Activated T-cell treated with anti-CD3 and anti-CD28 coated beads, Interleukin-2, amount 50 U/mL, for 1 hour (primary cell): Measurements from ENCODE around the gene SLC25A13.

Experiments used
- DNase-seq: peaks from one replicate; pipeline ENCODE4 v3.0.0-alpha.2; 2020

Gene SLC25A13

DNA sequence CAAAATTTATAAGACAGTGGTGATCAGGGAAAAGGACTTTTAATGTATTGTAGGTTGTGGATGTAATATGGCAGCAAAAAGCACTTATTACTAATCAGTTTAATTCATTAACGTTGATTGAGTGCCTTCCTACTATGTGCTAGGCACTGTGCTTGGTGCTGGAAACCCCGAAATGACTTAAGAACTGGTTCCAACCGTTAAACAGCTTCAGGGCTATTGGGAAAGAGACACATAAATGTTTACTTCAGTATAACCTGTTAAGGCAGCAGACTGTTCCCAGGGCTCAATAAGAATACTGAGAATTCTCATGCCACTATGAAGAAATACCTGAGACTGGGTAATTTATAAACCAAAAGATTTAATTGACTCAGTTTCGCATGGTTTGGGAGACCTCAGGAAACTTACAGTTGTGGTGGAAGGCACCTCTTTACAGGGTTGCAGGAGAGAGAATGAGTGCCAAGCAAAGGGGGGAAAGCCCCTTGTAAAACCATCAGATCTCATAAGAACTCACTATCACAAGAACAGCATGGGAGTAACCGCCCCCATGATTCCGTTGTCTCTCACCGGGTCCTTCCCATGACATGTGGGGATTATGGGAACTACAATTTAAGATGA is 1.1 kb upstream of the SLC25A13 start:
- no peak for DNase-seq

DNA sequence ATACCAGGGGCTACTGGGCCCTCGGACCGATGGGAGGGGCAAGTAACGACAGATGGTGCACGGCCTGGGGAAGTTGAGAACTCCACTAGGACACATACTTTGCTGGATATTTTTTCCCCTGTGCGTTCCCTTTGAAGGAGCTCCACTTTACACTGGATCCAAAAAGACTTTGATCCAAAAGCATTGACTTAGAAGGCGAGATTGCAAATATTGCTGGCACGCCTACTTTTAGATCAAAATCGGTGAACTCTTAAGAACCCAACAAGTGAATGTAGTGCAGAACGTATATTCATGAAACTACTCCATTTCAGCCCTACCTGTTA is 436 bp upstream of the SLC25A13 start:
- DNase-seq, result no peak

DNA sequence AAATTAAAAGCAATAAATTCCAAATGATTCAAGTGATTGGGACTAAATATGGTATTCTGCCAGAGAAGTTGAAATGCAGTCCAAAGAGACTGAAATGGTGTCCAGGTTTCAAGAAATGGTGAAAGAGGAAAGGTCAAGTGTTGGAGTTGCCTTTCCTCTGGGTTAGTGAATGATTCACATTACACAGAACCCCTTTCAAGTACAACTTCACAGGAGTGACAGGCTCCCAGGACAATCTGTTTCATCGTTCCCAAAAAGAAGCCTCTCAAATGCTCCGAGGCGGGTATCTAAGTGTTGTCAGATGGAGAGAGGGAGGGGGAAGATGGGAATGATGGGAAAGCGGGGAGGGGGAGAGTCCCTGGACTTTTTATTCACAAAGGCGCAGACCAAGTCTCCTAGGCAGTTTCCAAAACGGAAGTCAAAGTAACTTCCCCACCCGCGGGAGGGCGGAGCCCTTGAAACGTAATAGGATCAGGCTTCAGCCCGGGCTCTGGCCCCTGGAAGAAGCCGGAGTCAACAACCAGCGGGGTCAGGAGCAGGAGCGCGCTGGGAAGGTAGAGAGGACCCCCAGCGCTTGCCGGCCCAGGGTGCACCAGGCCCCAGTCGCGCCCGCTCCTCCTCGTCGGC is 754 bp downstream of the SLC25A13 start:
- no peak for DNase-seq

DNA sequence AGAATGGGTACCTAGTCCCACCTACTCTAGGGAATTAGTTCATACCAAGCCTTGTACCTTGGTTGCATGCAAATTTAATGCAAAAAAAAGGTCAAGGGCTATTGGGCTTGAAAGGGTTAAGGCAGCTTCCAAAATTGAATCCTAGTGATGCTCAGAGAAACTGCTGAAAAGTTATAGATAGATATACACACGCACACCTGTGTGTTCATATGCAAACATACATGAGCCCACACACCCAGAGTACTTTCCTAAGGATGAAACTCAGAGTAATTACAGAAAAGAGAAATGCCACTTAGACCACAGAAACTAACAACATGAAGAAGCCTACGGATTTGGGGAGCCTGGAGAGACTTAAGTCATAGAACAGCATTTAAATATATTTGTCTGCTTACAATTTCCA is 1.5 kb downstream of the SLC25A13 start:
- no peak for DNase-seq

DNA sequence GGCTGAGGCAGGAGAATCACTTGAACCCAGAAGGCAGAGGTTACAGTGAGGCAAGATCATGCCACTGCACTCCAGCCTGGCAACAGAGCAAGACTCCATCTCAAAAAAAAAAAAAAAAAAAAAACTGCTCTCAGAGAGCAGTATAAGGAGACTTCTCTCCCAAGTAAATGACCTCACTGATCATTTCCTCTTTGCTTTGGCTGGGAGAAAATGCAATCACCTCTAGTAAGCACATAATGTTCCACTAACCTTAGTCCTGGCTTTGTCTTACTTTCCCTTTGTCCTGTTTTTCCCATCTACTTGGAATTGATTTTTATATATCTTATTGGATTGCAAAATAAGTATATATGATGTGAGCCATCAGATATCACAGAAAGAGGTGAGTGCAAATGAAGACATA is 2.5 kb downstream of the SLC25A13 start:
- no peak for DNase-seq

DNA sequence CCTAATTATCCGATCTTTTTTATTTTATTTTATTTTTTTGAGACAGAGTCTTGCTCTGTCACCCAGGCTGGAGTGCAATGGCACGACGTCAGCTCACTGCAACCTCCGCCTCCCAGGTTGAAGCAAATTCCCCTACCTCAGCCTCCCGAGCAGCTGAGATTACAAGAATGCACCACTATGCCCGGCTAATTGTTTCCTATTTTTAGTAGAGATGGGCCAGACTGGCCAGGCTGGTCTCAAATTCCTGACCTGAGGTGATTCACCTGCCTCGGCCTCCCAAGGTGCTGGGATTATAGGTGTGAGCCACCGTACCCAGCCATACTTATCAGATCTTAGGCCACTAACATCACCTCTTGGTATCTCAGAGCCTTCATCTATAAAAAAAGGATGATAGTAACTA is 4.9 kb downstream of the SLC25A13 start:
- DNase-seq, result no peak

DNA sequence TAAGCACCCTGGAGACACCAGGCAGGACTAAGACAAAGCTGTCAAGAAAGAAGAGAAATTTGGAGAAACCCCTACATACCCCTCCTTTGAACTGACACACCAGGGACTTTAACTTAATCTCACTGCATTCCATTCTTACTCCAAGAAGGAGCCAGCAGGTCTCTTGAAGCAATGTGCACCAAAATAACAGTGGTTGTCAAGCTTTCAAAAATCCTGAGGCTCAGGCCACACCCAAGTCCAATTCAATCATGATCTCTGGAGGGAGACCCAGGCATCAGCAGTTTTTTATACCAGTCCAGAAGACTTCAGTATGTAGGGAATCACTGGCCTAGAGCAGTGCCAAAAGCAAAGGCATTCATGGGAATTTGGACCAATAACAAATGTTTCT is 6.8 kb downstream of the SLC25A13 start:
- no peak for DNase-seq

DNA sequence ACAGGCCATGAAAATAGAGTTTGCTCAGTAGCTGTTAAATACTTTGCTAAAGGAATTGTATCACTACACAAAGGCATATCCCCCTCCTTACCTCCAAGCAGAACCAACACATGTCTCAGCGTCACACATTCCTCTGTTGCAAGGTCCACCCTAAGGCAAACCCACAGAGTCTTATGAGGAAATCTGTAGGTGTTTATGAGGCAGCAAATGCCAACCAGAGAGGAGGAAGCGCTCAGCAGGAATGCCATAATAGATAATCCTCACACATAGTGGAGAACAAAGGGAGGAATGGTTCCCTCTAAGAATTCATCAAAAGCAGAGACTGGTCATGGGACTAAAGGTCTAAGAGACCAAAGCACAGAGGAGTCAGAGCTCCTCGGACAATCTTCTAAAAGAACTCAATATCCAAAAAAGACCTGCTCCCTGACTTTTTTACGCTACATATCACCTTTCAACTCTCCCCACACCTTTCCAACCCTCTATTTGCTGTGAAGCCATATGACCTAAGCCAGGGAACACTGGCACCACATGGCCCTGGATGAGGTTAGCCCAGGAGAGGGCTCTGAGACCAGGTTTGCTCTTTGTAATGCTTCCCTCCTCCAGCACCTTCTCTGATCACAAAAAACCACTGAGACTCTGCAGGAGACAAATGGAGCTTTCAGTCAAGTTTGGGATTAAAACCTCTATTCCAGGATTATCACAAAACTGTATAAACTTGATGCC is 7.3 kb downstream of the SLC25A13 start:
- DNase-seq, result no peak

DNA sequence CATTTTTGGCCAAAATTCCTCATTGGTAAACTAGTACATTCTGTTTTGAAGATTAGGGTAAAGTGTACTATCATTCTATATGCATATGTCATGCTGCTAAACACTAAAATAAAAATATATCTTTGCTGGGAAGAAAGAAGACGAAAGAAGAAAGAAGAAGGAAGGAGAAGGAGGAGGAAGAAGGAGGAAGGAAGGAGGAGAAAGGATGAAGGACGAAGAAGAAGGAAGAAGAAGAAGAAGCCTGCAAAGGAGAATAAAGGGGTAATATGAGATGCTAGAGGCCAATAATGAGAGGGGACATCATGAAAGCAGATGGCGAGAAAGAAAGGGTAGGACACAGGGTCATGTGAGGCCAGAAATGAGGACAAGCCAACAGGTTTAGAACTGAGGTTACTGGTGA is 8.0 kb downstream of the SLC25A13 start:
- no peak for DNase-seq

DNA sequence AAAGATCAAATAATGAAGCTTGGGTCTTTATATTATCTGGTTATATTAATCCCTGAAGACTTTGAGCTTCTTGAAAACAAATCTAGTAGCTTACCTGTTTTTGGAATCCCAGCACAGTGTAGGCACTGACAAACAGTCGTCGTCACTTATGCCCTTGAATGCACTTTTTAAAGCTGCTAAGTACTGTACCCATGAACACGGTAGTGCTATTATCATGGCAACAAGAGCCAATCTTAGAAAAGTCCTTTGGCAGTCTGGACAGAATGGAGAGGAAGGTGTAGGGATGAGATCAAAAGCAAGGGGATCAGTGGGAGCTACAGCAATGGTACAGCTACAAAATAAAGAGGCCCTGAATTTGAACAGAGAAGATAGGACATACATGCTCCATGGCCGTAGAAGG is 9.4 kb downstream of the SLC25A13 start:
- no peak for DNase-seq

DNA sequence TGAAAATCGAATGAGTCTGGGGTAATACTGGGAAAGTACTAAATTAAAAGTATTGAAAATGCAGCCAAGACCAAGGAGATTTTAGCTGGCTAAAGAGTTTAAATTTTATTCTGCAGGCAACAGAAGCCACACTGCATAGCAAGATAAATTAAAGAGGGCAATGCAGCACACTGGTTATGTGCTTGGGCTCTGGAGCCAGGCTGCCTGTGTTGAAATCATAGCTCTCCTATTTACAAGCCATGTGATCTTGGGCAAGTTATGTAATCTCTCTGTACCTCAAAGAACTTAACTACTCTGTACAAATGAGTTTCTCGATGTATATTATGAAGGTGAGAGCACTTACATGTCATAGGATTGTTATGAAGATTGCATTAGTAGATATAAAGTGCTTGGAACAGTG is 9.9 kb downstream of the SLC25A13 start:
- DNase-seq, result no peak

DNA sequence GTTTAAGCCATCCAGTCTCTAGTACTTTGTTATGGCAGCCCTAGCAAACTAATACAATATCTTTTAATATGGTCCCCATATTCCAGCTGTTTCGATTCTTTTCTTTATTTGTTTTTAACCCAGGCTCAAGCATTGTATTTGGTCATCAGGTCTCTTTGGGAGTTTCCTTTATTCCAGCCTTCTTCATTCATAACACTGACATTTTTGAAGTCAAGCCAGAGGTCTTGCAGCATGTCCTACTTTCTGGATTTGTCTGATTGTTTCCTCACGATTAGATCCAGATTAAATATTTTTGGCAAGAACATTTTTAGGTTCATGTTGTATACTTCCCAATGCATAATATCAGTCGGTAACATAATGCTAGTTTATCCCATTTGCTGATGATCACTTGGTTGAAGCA is 11.8 kb downstream of the SLC25A13 start:
- DNase-seq, result no peak

DNA sequence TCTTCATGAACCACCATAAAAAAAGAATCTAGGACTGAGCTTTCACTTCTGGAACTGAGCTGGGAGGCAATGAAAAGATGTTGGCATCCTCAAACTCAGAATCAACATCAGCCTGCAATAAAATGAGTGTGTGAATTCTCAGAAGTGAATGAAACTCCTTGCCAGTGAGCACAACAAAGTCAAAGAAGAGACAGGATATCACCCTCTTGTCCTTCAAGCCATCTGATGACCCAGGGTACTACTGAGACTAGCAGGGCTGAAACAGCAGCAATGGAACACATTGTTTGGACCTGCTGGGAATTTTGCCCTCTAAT is 13.0 kb downstream of the SLC25A13 start:
- DNase-seq, result no peak

DNA sequence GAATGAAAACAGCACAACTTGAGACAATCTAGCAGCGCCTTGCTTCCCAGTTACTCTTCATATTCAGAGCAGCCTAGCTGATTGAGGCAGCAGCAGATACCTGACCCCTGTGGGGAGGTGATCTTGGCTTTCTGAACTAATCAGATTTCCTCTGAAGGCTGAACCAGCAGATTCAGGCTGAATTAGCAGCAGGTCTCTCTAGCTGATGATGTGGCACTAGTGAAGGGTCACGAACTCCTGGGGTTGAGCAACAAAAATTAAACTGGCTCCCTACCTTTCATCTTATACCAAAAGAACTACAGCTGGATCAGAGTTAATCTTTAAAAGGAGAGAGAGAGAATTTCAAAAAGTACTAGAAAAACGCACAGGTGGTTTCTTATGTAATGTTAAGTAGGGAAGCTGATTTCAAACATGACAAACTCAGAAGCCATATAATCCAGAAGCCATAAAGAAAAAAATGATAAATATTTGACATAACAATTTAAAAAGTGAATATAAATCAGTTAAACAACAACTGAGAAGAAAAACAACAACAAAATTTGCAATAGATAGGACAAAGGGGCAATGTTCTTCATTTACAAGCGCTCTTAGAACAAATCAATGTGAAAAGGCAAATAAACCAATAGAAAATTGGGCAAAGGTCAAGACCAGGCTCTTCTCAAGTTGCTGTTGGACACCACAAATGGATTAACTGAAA is 13.5 kb downstream of the SLC25A13 start:
- no peak for DNase-seq

DNA sequence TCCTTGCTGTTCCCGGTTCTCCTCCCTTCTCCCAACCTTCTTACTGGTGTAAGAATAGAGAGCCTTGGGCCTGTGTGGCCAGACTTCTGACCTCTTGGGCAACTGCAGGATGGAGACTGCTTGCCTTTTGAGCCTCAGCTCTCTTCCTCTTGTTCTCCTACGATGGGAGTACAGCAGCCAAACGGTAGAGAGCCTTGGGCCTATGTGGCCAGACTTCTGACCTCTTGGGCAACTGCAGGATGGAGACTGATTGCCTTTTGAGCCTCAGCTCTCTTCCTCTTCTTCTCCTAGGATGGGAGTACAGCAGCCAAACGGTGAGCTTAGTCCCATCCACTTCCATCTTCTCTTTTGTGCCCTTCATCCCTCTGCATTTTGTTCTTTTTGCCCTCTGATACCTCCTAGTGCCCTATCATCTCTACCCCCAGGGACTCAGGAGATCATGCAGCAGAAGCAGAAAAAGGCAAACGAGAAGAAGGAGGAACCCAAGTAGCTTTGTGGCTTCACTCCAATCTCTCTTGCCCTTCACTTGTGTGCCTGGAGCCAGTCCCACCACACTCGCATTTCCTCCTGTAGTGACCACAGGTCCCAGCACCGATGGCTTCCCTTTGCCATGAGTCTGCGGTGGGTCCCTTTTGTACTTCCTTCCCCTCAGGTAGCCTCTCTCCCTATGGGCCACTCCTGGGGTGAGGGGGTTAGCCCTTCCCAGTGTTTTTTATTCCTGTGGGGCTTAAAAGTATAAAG is 15.3 kb downstream of the SLC25A13 start:
- DNase-seq, result no peak

DNA sequence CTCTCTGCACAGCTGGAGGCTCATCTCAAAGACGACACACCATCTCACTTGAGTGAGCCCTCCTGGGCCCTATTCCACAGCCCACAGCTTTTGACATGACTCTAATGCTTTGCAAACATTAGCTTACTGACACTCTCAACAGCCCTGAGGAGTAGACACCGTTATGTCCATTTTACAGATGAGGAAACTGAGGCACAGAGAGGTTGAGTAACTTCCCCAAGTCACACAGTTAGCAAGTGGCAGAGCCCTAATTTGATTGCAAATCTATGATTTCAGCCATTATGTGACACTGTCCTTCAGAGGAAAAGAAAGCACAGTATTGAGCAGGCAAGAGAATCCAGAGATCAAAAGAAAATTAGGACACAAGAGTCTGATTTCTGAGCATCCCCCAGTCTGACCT is 16.0 kb downstream of the SLC25A13 start:
- no peak for DNase-seq

DNA sequence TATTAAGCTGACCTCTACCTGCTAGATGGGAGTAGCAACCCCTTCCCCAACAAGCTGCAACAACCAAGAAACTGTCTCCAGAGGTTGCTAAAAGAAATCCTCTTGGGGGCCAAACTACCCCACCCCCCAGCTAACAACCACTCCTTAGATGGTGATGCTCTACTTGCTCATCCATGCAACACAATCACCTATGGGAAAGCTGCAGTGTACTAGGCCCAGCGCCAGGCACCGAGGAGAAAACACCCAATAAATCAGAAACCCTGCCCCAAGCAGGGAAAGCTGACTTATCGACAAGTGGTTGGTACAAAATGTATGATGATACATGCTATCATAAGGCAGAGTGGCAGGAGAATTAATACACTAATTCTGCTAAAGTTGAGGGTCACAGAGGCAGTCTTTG is 17.3 kb downstream of the SLC25A13 start:
- no peak for DNase-seq

DNA sequence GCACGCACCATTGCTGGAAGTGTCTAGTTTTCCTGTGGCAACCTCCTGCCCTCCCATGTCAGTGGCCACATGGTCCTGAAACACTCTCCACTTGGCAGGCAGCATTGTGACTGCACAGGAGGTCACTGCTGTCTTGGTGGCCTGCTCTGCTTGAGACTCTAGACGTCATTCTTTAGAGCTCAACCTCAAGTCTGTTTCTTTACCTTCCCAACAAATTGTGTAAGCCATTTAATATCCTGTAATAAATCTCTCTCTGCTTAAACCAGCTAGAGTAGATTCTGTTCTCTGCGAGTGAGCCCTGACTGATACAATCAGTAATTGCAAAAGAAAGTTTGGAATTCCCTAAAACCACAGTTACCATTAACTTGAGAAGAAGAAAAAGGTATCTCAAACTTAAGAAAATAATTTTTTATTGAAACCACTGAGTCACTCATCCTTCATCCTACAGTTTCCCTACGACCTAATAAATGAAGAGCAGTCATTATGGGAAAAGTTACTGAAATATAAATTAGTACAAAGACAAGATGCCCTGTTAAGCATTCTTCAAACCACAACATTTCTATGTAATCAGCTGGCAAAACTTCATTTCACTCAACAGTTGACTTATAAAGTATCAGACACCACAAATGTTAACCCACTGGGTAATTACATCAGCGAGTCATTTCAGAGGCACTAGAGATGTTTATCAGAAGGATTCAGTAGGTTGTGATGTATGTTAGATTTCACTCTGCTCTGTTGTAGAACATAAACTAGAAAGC is 18.0 kb downstream of the SLC25A13 start:
- DNase-seq, result no peak

DNA sequence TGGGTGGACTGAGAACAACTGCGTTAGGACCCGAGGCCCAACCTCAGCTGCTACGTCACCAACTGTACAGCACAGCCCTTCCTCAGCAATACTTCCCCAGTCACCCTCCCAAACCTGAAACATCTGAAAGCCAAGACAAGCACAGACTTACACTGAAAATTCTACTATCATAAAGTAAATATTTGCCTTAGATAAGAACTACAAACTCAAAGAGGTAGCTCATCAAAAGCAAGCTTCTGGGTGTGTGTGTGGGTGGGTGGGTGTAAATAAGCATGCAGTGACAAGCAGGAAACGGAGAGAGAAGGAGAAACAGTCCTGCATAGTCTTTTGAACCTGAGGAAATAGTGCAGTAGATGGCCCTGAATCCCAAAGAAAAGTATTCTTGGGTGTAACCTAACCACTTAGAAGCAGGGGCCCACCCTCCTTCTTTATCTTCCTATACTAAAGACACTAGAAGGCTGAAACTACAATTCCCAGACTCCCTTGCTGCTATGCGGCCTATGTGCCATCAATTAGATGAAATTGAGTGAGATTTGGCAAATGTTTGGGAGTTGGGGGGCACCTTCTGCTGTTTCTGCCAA is 18.7 kb downstream of the SLC25A13 start:
- DNase-seq, result no peak

DNA sequence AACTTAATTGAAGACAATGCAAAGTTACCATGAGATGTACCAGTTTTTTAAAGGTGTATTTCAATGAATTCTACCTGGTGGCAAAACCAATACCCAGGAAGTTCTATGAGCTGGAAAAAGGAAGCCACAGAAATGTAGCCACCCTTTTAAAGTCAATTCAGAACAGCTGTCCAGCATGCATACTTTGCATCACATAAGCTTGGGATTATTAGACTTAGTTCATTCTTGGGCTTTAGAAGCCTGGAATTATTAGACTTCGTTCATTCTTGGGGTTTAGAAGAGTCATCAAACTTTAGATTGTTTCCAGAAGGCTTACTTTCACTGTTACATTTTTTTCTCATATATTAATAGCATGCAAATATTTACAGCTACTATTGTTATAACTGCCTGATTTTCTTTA is 20.9 kb downstream of the SLC25A13 start:
- DNase-seq, result no peak

DNA sequence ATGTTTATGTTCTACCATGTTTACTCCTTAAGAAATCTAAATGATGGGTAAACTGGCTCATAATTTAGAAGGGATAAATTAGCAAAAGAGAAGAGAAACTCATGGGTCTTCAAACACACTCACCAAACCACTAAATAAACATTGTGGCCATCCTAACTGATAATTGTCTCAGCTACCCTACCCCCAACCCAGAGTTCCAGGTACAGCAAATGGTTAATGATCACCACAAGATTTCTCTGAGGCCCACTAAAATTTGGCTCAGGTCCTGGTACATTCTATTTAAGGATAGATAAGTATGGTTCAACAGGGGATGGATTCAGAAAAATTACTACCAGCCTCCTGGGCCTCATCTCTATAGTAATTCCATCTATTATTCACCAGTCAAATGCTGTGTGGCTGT is 21.4 kb downstream of the SLC25A13 start:
- DNase-seq, result no peak

DNA sequence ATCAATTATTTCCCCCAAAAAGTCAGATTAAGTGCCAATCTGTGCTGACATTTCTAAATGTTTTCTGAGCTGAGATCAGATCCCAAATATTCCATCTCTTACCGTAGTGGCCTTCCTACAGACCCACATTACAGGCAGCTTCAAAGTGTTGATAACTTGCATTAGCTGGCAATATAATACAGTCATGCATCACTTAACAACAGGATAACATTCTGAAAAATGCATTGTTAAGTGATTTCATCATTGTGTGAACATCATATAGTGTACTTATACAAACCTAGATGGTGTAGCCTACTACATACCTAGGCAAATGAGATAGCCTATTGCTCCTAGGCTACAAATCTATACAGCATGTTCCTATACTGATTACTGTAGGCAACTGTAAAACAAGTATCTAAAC is 22.4 kb downstream of the SLC25A13 start:
- DNase-seq, result no peak

DNA sequence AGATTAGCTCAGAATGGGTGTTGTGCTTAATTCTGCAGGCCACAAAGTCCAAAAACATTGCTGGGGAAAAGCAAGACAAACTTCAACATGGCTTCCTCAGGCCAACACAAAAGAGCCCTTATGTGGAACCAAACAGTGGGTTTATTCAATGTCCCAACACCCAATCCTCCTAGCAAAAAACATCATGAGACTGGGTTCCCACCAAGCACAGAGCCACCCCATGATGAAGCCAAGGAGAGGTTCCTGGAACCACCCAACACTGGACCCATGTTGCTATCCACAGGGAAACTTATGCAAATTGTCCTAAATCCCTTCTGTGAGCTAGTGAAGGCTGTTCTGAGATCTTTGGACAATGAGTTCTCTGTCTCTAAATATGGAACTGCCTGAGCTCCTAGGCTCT is 24.0 kb downstream of the SLC25A13 start:
- DNase-seq, result no peak
